ENCODE measurements around the gene RIMS4.

The RIMS4 gene

DNA sequence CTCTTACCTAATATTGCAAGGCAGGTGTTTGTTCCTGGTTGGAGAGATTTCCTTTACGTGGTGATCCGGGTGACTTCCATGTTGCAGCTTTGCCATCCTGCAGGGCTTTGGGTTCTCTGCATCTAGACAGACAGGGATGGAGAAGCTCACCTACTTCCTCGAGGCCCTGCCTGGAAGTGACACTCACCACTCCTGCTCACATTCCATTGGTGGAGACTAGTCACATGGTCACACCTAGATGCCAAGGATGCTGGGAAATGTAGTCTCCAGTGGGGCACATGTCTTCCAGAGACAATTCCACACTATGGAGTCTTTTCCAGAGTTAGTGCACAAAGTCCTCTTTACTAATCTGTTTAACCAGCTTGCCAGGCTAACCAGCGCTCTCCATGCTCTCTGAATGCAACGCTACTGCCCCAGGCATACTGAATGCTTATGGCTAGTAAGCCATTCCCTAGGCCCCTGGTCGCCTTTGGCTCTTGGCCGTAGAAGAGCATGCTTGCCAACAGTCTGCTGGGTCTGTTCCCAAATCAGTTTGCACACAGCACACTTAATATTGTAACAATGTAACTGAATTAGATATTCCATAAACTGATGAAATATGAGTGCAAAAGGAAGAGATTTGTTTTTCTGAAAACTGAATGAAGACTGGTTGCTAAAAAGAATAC is 71.4 kb downstream of the RIMS4 start:
- DNase-seq, result peak in 3 of 5 donors; percentile 17 to 67 (median 27)

DNA sequence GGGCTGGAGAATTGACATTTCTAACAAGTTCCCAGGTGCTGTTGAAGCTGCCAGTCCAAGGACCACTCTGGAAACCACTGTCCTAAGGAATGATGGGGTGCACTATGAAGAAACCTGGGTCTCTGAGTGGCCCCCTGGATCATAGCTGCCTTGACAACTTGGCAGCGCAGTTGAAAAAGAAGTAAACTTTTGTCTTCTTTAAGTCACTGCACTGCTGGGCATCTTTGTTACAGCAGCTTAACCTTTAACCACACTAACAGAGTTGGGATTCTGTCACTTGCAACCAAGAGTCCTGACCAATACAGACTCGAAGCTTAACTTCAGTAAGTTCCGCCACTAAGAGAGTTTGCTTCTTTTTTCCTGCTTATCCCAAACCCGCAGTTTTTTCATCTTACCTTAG is 73.2 kb downstream of the RIMS4 start:
- DNase-seq, result no peak

DNA sequence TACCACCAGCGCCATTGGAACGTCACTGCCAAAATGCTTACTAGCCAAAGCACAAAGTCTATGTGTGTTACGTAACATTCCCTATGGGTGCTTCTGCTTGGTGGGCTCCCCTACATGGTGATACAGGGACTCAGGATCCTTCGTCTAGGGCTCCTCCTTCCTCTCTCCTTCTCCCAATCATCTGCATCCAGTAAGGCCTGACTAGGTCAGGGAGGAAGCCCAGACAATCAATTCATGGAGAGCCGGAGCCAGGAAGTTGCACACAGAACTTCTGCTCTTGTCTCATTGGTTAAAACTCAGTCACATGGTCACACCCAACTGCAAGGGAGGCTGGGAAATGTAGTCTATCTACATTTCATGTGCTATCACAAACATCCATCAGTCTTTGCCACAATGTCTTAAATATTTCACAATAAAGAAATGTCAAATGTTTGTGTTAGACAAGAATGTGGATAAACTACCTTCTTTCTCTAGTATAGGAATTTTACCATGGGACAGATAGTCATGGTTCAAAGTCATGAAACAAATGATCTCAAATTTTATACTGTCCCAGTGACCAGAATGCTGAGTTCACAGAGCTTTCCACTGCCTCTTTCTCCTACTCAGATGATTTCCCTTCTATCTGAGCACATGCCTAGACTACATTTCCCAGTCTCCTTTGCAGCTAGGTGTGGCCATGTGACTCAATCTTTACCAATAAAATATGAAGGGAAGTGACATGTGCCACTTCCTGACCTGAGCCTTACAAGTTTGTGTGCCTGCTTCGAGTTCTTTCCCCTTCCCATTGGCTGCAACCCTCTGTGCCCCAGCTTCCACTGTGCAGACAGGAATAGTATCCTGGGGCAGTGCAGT is 74.0 kb downstream of the RIMS4 start:
- peak in 2 of 5 donors; percentile 2 to 56 for DNase-seq

DNA sequence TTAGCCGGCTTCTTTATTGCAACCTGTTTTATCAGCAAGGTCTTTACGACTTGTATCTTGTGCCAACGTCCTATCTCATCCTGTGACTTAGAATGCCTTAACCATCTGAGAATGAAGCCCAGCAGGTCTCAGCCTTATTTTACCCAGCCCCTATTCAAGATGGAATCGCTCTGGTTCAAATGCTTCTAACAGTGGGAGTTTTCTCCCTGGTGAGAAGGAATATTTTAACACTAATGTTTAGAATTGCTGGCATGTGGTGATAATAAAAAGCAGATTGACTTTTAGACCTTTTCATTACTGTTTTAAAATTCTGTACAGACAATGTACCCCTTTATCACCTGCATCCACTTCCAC is 74.6 kb downstream of the RIMS4 start:
- no peak for DNase-seq

DNA sequence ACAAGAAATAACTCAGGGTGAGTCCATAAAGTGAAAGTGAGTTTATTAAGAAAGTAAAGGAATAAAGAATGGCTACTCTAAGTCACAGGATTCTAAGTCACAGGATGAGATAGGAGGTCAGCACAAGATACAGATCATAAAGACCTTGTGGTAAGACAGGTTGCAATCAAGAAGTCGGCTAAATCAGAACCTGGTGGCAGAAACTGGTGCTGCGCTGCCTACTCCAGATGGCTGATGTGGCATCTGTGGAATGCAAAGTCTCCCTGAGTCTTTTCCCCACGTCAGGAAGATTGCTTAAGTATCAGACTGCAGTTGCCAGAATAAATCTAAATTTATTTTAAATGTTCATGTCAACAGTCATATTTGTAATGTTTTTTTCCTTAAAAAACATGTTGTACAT is 75.4 kb downstream of the RIMS4 start:
- DNase-seq, result no peak

DNA sequence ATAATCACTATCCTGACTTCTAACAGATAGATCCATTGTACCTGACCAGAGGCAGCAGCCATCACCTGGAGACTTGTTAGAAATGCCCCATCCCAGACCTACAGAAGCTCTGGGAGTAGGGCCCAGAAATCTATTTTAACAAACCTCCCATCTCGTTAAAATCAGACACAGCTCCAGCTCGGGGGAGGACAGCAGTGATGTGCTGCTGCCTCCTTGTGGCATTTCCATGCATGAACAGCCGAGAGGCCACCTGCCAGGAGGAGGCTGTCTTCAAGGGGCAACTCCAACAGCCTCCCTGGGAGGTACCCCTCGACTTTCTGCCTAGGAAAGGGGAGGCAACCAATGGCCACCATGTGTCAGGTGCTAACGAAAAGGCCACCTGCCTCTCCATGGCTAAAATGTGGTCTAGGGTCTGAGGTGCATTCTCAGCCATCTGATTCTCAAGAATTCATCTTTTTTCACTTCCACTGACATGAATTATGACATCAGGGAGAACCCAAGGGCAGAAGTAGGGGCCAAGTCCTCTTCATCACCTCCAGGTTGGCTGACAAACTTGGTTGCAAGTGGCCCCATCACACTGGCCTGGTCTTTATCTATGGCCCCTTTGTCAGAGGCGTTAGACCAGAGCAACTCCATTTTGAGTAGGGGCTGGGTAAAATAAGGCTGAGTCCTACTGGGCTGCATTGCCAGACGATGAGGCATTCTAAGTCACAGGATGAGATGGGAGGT is 76.8 kb downstream of the RIMS4 start:
- DNase-seq, result peak in 4 of 5 donors; percentile 34 to 53 (median 38)

DNA sequence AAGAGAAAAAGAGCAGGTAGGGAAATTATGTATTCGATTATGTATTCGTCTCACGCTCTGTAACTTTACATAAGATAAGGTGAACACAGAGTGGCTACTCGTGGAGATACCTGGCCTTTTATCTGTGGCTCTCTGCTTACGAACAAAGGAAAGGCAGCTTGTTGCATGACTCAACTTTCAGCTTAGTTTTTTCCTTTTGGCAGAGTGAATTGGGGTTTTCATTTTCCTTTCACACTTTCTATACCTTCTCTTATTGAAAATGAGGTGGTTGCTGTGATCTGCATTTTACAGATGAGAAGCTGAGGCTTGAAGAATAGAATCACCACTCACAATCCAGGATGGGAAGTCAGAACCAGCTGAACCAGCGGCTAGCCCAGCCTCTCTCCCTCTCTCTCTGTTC is 78.0 kb downstream of the RIMS4 start:
- DNase-seq, result no peak

DNA sequence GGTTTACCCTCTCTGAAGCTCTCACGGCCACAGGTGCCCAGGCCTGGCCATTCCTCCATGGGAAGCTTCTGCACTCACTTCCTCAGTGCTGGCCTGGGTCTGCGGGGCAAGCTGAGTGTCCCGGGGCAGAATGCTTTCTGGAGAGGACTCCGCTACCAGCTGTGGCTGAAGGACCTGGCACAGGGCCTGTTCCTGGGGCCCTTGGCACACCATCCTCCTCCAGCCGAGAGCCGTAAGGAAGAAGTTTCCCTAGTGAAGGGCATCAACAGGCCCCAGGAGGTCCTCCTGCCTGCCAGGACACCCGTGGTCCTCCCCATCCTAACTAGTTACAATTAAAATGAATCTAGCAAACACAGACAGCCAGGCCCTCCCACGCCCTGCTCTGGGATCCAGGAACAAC is 78.7 kb downstream of the RIMS4 start:
- DNase-seq, result no peak

DNA sequence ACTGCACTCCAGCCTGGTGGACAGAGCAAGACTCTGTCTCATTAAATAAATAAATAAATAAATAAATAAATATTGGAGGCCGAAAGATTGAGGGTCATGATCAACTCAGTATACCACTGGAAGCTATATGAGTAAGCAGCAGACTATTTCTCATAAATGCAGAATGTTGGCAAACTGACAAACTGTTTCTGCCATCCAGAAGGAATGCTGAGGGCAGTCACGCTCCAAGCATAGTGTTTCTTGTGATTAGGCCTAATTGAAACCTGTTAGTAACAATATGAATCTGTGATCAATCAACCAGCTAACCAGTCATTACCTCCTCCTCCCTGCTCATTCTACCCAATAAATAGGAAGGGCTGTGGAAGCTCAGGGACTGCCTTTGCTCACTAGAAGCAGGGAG is 79.9 kb downstream of the RIMS4 start:
- no peak for DNase-seq

DNA sequence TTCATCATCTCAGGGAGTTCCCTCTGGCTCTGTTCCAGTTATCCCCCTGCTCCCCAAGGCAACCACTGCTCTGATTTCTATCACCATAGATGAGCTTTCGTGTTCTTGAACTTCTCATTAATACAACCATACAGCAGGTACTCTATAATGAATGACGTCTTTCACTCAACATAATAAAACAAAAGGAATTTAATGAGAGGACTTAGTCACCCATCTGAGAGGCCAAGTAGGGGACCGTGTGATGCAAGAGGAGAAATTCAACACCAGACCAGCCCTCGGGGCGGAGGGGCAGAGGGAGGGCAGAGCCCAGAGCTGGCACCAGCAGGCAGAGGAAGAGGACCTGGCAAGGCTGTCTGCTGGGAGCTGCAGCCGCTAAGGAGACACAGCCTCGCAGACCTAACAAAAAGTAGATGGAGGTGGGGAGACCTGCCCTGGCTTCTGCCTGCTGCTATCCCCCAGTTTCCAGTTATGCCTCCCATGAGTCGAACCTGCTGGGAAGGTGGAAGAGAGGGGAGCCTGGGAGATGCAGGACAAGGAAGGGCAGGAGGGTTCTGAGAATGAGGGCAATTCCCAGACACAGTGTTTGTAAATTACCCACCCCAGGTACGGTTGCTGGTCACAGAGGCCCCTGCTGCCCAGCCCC is 81.4 kb downstream of the RIMS4 start:
- DNase-seq, result no peak

DNA sequence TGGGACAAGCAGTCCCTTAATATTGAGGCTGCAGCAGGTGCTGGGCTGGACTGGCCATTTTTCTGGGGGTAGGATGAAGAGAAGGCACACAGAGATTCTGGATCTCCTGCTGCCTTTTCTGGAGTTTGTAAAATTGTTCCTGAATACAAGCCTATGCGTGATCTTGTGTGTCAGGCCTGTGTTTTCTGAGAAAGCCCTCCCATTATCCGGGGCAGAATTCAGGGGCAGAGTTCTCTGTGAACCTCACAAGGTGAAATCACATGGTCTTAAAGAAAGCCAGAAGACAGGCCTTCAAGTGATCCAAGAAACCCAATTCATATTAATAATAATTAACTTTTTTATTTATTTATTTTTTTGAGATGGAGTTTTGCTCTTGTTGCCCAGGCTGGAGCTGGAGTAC is 82.7 kb downstream of the RIMS4 start:
- DNase-seq, result no peak

DNA sequence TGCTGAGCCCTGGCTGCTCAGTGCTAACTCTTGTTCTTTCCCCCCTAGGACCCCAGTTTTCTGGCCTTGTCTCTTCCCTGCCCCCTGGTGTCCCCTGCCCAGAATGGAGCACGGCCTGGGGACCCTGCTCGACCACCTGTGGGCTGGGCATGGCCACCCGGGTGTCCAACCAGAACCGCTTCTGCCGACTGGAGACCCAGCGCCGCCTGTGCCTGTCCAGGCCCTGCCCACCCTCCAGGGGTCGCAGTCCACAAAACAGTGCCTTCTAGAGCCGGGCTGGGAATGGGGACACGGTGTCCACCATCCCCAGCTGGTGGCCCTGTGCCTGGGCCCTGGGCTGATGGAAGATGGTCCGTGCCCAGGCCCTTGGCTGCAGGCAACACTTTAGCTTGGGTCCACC is 83.3 kb downstream of the RIMS4 start:
- no peak for DNase-seq

DNA sequence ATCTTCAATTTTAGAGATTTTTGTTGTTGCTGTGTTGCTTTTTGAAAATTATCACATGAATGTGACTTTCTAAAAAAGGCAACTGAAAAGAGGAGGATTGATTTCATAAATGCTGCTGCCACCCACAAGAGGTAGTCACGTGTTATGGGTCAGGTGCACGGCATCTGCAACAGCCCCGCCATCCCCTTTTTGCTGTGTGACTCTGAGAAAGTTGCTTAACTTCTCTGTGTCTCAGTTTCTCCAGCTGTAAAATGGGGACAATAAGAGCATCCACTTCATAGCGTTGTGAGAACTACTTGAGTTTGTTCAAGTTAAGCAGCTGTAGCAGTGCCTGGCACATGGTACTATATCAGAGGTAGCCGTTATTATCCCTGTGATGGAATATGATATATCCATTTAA is 84.5 kb downstream of the RIMS4 start:
- DNase-seq, result no peak

DNA sequence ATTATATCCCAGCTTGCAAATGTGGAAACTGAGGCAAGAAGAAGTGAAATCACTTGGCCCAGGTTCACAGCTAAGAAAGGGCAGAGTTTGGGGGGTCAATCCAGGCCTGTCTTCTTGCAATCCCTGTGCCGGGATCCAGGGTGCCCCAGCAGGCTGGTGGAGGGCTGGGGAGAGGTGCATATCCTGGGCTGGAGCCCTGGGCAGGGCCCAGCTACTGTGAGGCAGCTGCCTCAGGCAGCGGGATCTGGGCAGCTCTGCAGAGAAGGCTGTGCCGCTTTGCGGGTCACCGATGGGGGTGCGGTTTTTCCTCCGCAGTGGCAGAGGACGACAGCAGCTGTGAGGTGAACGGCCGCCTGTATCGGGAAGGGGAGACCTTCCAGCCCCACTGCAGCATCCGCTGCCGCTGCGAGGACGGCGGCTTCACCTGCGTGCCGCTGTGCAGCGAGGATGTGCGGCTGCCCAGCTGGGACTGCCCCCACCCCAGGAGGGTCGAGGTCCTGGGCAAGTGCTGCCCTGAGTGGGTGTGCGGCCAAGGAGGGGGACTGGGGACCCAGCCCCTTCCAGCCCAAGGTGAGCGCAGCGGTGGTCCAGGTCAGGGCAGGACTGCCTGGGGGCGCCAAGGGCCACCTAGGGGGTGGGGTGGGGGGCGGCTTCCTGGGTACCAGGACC is 85.8 kb downstream of the RIMS4 start:
- DNase-seq, result no peak

DNA sequence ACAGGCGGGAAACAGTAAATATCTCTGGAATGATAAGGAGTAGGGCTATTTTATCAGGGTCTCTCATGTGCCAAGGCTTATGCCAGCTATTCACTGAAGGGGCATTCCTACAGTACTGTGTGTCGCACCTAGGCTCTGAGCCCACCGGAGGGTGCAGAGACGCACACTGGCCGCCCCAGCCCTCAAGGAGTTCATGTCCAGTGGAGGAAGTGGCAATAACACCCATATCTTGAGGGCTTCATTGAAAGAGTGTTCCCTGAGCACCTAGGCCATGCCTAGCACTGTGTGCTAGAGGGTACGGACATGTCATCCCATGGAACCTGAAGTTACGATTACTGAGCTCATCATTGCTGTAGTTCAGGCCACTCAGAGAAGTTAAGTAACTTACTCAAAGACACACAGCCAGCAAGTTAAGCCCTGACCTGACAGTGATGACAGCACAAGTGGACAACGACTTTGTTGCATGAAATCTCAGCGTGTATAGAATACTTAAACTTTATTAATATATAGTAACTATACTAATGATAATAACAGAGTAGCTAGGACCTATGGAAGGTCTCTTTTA is 86.5 kb downstream of the RIMS4 start:
- no peak for DNase-seq

DNA sequence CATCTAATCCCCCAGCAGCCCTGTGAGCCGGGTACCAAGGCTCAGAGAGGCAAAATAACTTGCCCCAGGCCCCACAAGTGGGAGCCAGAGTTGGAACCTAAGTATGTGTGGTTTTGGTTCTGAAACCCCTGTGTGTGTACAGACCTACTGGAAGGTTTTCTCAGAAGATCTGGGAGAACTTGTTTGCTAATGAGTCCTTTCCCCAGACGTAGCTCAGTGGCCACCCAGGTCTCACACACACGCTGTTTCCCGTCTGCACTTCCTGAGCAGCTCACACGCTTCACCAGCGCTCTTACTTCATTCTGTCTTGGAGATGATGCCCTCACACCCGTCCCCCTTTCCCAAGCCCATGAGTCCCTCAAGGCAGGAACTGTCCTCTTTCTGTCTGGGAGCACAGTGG is 87.0 kb downstream of the RIMS4 start:
- no peak for DNase-seq

DNA sequence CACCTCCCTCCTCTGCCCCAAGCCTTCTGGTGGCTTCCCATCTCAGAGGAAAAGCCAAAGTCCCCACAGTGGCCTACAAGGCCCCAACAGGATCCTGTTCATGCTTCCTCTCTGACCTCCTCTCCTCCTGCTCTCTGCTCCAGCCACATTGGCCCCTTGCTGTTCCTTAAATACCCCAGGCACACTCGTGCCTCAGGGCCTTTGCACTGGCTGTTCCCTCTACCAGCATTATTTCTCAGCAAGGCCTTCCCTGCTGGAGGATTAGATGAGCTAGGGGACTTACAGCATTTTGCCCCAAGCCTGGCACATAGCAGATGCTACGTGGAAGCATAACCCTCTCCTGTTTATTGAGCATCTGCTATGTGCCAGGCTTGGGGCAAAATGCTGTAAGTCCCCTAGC is 87.4 kb downstream of the RIMS4 start:
- DNase-seq, result no peak

DNA sequence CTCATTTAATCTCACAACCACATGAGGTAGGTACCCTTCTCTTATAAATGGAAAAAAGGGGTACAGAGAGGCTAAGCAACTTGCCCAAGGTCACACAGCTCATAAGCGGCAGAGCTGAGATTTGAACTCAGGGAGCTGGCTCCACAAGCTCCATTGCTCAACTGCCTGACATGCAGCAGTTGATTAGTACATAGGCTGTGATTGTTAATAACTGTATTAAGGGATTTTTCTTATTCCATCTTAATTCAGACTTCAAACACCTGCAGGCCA is 88.6 kb downstream of the RIMS4 start:
- no peak for DNase-seq

DNA sequence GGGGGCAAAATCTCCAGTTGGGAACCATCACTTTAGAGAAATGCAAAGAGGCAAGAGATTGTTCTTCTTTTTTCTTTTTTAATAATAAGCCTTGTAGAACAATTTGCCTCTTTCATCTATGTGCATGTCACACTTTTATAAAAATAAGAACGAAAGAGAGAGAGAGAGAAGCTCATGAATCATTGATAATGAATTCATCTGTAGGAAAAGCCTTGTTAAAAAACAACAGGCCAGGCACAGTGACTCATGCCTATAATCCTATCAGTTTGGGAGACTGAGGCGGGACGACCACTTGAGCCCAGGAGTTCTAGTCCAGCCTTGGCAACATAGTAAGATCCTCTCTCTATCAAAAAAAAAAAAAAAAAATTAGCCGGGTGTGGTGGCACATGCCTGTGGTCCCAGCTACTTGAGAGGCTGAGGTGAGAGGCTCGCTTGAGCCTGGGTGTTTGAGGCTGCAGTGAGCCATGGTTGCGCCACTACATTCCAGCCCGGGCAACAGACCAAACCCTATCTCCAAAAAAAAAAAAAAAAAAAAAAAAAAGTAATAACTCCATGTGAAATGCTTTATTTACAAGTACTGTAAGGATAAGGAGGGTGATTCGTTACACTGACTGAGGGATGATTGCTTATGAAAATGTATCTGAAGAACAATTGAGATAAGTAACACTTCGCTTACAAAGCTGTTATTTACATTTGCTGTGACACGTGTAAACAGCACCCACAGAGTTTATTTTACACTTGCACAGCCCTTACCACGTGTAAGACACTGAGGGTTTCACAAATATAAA is 89.2 kb downstream of the RIMS4 start:
- DNase-seq, result no peak

DNA sequence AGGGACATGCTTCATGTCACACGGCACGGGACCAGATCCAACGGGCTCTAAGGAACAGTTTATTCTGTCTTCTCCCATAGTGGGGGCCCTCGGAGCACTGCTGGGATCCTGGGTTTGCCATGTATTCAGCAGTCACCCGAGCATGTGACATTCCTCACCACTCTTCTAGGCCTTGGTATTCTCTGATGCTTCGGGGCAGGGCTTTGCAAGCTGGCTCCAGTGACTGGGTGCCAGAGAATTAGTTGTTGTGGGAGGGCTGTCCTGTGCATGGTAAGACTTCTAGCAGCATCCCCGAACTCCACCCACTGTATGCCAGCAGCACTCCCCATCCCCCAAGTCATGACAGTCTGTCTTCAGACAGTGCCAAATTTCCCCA is 89.7 kb downstream of the RIMS4 start:
- DNase-seq, result no peak

DNA sequence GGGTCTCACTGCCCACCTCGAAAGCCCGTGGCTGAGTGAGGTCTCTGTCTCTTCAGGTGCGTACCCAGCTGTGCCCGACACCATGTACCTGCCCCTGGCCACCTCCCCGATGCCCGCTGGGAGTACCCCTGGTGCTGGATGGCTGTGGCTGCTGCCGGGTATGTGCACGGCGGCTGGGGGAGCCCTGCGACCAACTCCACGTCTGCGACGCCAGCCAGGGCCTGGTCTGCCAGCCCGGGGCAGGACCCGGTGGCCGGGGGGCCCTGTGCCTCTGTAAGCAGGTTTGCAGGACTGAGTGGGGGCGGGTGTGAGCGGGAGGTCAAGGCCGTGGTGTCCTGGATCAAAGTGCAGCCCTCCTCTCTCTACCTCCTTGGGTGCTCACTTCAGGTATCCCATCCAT is 90.5 kb downstream of the RIMS4 start:
- no peak for DNase-seq

DNA sequence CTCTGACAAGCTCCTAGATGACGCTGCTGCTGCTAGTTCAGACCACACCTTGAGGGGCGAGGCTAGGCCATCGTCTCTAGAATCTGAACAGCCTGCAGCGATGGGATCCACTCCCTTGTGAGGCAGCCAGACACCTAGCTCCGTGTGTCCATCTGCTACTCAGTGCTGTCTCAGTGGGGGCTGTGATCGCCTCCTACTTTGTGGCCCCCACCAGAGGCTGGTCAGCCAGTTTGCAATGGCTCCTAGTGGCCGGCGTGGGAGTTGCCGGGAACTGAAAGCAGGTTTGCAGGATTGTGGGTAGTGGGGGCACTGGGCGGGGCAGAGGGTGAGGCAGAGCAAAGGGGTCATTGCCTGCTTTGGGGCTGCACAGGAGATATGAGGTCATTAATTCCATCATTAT is 92.4 kb downstream of the RIMS4 start:
- DNase-seq, result no peak

Measured in T-helper 1 cell (primary cell).